Fibroblast of the aortic adventitia (primary cell): ENCODE results near the gene ZBTB42. TPM values are rescaled to one million over a fixed set of nuclear protein-coding genes. Genes with fewer than 3 reads are reported as not detected.

Experiments
- DNase-seq: peaks from one replicate; pipeline ENCODE4 v3.0.0-alpha.2; 2010; ENCODE audit warnings: low read depth
- H3K4me3 ChIP-seq: 2 replicates; pipeline ENCODE4 v1.5.1; 2011; ENCODE audit warnings: low read depth, mild to moderate bottlenecking, control low read depth, low read length, moderate library complexity
- CTCF ChIP-seq: IDR thresholded peaks from 2 replicates; pipeline ENCODE4 v1.5.1; 2011; ENCODE audit warnings: mild to moderate bottlenecking, low read length, control low read depth, inconsistent platforms; ENCODE audit not compliant: insufficient read depth
- total RNA-seq: library from RNA; depleted of rRNA; stranded (reverse); fragments of >200 nt; gene quantifications from 2 replicates; pipeline ENCODE4 v1.2.3, GENCODE V29; 2012; ENCODE audit warnings: low replicate concordance

Gene ZBTB42
- total RNA-seq, 1 donor = 5.0 TPM

GRCh38 chr14:104765517-104765916 lies 35.4 kb upstream of the ZBTB42 start:
- DNase-seq = no peak
- H3K4me3 ChIP-seq = no peak overlapping the region
- TF ChIP-seq CTCF = no peak

GRCh38 chr14:104766256-104766862 lies 34.5 kb upstream of the ZBTB42 start:
- DNase-seq = no peak
- no peak overlapping the region for H3K4me3 ChIP-seq
- TF ChIP-seq CTCF = no peak

GRCh38 chr14:104766863-104767633 lies 33.9 kb upstream of the ZBTB42 start:
- H3K4me3 ChIP-seq = no peak overlapping the region

GRCh38 chr14:104767634-104767918 lies 33.3 kb upstream of the ZBTB42 start:
- DNase-seq = no peak
- no peak overlapping the region for H3K4me3 ChIP-seq
- TF ChIP-seq CTCF = no peak

More at GRCh38 chr14:104766863-104767633, 33.9 kb upstream of the ZBTB42 start:
- DNase-seq = no peak
- TF ChIP-seq CTCF = no peak

GRCh38 chr14:104768437-104769323 lies 32.2 kb upstream of the ZBTB42 start:
- H3K4me3 ChIP-seq = no peak overlapping the region
- DNase-seq = peak; percentile 73
- peak; percentile 88 for TF ChIP-seq CTCF

GRCh38 chr14:104769324-104770071 lies 31.4 kb upstream of the ZBTB42 start:
- no peak overlapping the region for H3K4me3 ChIP-seq
- TF ChIP-seq CTCF = no peak
- DNase-seq = no peak
